ENCODE results near the gene EHD3.

EHD3 gene

GRCh38 chr2:31227711-31228125 lies 6.2 kb upstream of the EHD3 start:
- H3K4me3 ChIP-seq (ENCODE audit: low read length): no peak overlapping the region
- no peak for DNase-seq (ENCODE audit: low read depth)
- no peak for TF ChIP-seq CTCF (conservative IDR thresholded peaks at IDR 0.05; ENCODE audit: low read length)

- TF ChIP-seq CTCF (conservative IDR thresholded peaks at IDR 0.05; ENCODE audit: low read length): no peak
- H3K4me3 ChIP-seq (ENCODE audit: low read length): no peak overlapping the region
Measured at GRCh38 chr2:31228717-31229116, 5.2 kb upstream of the EHD3 start.

GRCh38 chr2:31230751-31231150 lies 3.2 kb upstream of the EHD3 start:
- no peak for TF ChIP-seq CTCF (conservative IDR thresholded peaks at IDR 0.05; ENCODE audit: low read length)
- no peak for DNase-seq (ENCODE audit: low read depth)
- H3K4me3 ChIP-seq (ENCODE audit: low read length): no peak overlapping the region

More at GRCh38 chr2:31228717-31229116, 5.2 kb upstream of the EHD3 start:
- DNase-seq (ENCODE audit: low read depth): no peak

GRCh38 chr2:31231571-31232302 lies 2.2 kb upstream of the EHD3 start:
- no peak for DNase-seq (ENCODE audit: low read depth)
- H3K4me3 ChIP-seq (ENCODE audit: low read length): no peak overlapping the region
- TF ChIP-seq CTCF (conservative IDR thresholded peaks at IDR 0.05; ENCODE audit: low read length): no peak

GRCh38 chr2:31232586-31232985 lies 1.4 kb upstream of the EHD3 start:
- no peak for TF ChIP-seq CTCF (conservative IDR thresholded peaks at IDR 0.05; ENCODE audit: low read length)
- no peak for DNase-seq (ENCODE audit: low read depth)

GRCh38 chr2:31233231-31233630 lies 721 bp upstream of the EHD3 start:
- TF ChIP-seq CTCF (conservative IDR thresholded peaks at IDR 0.05; ENCODE audit: low read length): no peak
- H3K4me3 ChIP-seq (ENCODE audit: low read length): peak overlapping the region; percentile 71; the same call in 1 of the 2 replicates
- DNase-seq (ENCODE audit: low read depth): no peak

More at GRCh38 chr2:31232586-31232985, 1.4 kb upstream of the EHD3 start:
- H3K4me3 ChIP-seq (ENCODE audit: low read length): no peak overlapping the region

Measured in AG10803 (cell line).